Right ventricle myocardium inferior (tissue), 1 donor: ENCODE results near the gene FOXA3. TPM values are rescaled to one million over a fixed set of nuclear protein-coding genes. Genes with fewer than 3 reads are reported as not detected.

Source experiments
- ATAC-seq: fragments of 200-7000 bp; cut with Tn5 transposase; one replicate; pipeline ENCODE4 v1.9.1; 2020; ENCODE audit warnings: mild to moderate bottlenecking, moderate library complexity
- DNase-seq: peaks from one replicate; pipeline ENCODE4 v3.0.0; 2021; ENCODE audit errors: missing footprints
- intact Hi-C: fragments of 100-400 bp; cut with DNase I; formaldehyde crosslinking; loops from one replicate; pipeline ENCODE4 v1.11.0; 2022
- total RNA-seq: library from RNA; stranded (reverse); fragmentation: NEBNext Ultra II Directional; extraction: Animal tissue kit (Norgen Biotek cat#: 25700); gene quantifications from one replicate; pipeline ENCODE4 v1.2.1, GENCODE V29; 2021
- donor health status: DM: no; HTN: yes; CAD: no; lungs with severe emphysema.

FOXA3 gene
- total RNA-seq, 1 donor from 2014 or later = not detected

GRCh38 chr19:45901912-45902650 is 38.0 kb downstream of the FOXA3 start, which contains the start of gene MYPOP:
Gene MYPOP (minus strand): TSS chr19:45902613. CDS start chr19:45901773, 840 bp downstream.
- DNase-seq = no peak
- no peak for ATAC-seq
- intact Hi-C loops = loop anchor here (1.0 to 10.0 kb wide), 2 partner anchors 39 to 113 kb away; partner anchors contain the start of gene SYMPK

GRCh38 chr19:45902651-45903625 is 38.8 kb downstream of the FOXA3 start:
- DNase-seq (peak; percentile 99), ATAC-seq (peak; percentile 97)
- intact Hi-C loops = loop anchor here (1.0 to 10.0 kb wide), 2 partner anchors 40 to 112 kb away; partner anchors contain the start of gene SYMPK

GRCh38 chr19:45905011-45905410 is 40.9 kb downstream of the FOXA3 start:
- no peak for DNase-seq
- intact Hi-C loops = loop anchor here (10.0 kb wide), 1 partner anchor 110 kb away; no protein-coding TSS in a partner anchor
- no peak for ATAC-seq

- intact Hi-C loops = loop anchor here (10.0 kb wide), 1 partner anchor 109 kb away; no protein-coding TSS in a partner anchor
- ATAC-seq (no peak), DNase-seq (no peak)
Measured at GRCh38 chr19:45906221-45906620, 42.1 kb downstream of the FOXA3 start.

- DNase-seq (no peak), ATAC-seq (no peak)
- intact Hi-C loops = loop anchor here (10.0 kb wide), 1 partner anchor 106 kb away; no protein-coding TSS in a partner anchor
Measured at GRCh38 chr19:45908956-45909355, 44.8 kb downstream of the FOXA3 start.

- intact Hi-C loops = no loop called here
- DNase-seq (no peak), ATAC-seq (no peak)
Measured at GRCh38 chr19:45911291-45911690, 47.2 kb downstream of the FOXA3 start.

- ATAC-seq (no peak), DNase-seq (peak; percentile 72)
- intact Hi-C loops = no loop called here
Measured at GRCh38 chr19:45913874-45914830, 50.0 kb downstream of the FOXA3 start, which contains the start of gene NANOS2. Gene NANOS2 (minus strand): TSS chr19:45914778. CDS start chr19:45914693, 85 bp downstream.

- ATAC-seq (no peak), DNase-seq (no peak)
- intact Hi-C loops = no loop called here
Measured at GRCh38 chr19:45917421-45918091, 53.4 kb downstream of the FOXA3 start.

GRCh38 chr19:45918721-45919120 is 54.6 kb downstream of the FOXA3 start:
- ATAC-seq (no peak), DNase-seq (no peak)
- intact Hi-C loops = no loop called here

GRCh38 chr19:45919678-45920077 is 55.6 kb downstream of the FOXA3 start:
- ATAC-seq (no peak), DNase-seq (no peak)
- intact Hi-C loops = no loop called here

GRCh38 chr19:45920458-45920857 is 56.3 kb downstream of the FOXA3 start:
- intact Hi-C loops = no loop called here
- DNase-seq = no peak
- no peak for ATAC-seq

GRCh38 chr19:45922281-45922680 is 58.2 kb downstream of the FOXA3 start:
- ATAC-seq (no peak), DNase-seq (no peak)
- intact Hi-C loops = no loop called here

Other genes with a start within 250 kb of the FOXA3 start
- gene EML2, start 224.9 kb upstream of the FOXA3 start, total RNA-seq = 39.1 TPM
- 5.0 TPM for gene GIPR, start 196.1 kb upstream of the FOXA3 start, total RNA-seq
- 252 TPM for gene SNRPD2, start 172.4 kb upstream of the FOXA3 start, total RNA-seq
- gene QPCTL, start 171.7 kb upstream of the FOXA3 start, total RNA-seq = 1.5 TPM
- gene FBXO46, start 133.4 kb upstream of the FOXA3 start, total RNA-seq = 13.1 TPM
- gene MEIOSIN, start 130.9 kb upstream of the FOXA3 start, total RNA-seq = not detected
- gene SIX5, start 95.1 kb upstream of the FOXA3 start, total RNA-seq = 22.3 TPM
- 233 TPM for gene DMPK, start 81.8 kb upstream of the FOXA3 start, total RNA-seq
- gene DMWD, start 71.5 kb upstream of the FOXA3 start, total RNA-seq = 52.0 TPM
- gene RSPH6A, start 49.0 kb upstream of the FOXA3 start, total RNA-seq = not detected
- 29.9 TPM for gene SYMPK, start 1.2 kb upstream of the FOXA3 start, total RNA-seq
- gene IRF2BP1, start 21.8 kb downstream of the FOXA3 start, total RNA-seq = 19.9 TPM
- 16.0 TPM for gene MYPOP, start 38.3 kb downstream of the FOXA3 start, total RNA-seq
- gene NANOS2, start 50.5 kb downstream of the FOXA3 start, total RNA-seq = not detected
- 5.3 TPM for gene NOVA2, start 109.5 kb downstream of the FOXA3 start, total RNA-seq
- 8.2 TPM for gene CCDC61, start 131.1 kb downstream of the FOXA3 start, total RNA-seq
- 0.35 TPM for gene PGLYRP1, start 158.7 kb downstream of the FOXA3 start, total RNA-seq
- gene IGFL4, start 176.7 kb downstream of the FOXA3 start, total RNA-seq = not detected